CD14-positive monocyte (primary cell): ENCODE measurements around the gene URB1. TPM values are rescaled to one million over a fixed set of nuclear protein-coding genes. Genes with fewer than 3 reads are reported as not detected.

Experiments used
- DNase-seq, 3 donors: peaks; one replicate each; pipeline ENCODE4 v3.0.0-alpha.2; 2011 to 2022
- H2AFZ ChIP-seq: 2 replicates; pipeline ENCODE4 v1.6.0; 2012; ENCODE audit warnings: mild to moderate bottlenecking, low read depth, low read length, inconsistent platforms; ENCODE audit not compliant: insufficient read depth, poor library complexity, severe bottlenecking
- H3K27ac ChIP-seq, 2 donors: 1 replicate in 1 of 2; 2 replicates in 1 of 2; pipeline ENCODE4 v1.5.1; 2012 to 2013; ENCODE audit warnings: low read length in 2 of 2, control low read depth in 1 of 2, inconsistent platforms in 1 of 2, low read depth in 1 of 2, mild to moderate bottlenecking in 1 of 2
- H3K27me3 ChIP-seq, 2 donors: one replicate each; pipeline versions ENCODE4 v1.6.0 to v1.6.1; 2011 to 2013; ENCODE audit warnings: low read length in 2 of 2; ENCODE audit not compliant: control insufficient read depth in 2 of 2, insufficient read depth in 2 of 2
- H3K36me3 ChIP-seq, 2 donors: replicated peaks in 1 of 2; 1 replicate in 1 of 2; 2 replicates in 1 of 2; pipeline versions ENCODE4 v1.5.1 to v1.6.1; 2012 to 2013; ENCODE audit warnings: low read length in 2 of 2, control low read depth in 1 of 2, inconsistent platforms in 1 of 2, mild to moderate bottlenecking in 1 of 2; ENCODE audit not compliant: insufficient read depth in 2 of 2, control insufficient read depth in 1 of 2
- H3K4me1 ChIP-seq, 2 donors: 1 replicate in 1 of 2; 2 replicates in 1 of 2; pipeline versions ENCODE4 v1.5.1 to v1.6.1; 2012 to 2013; ENCODE audit warnings: low read length in 2 of 2, control low read depth in 1 of 2, inconsistent platforms in 1 of 2, mild to moderate bottlenecking in 1 of 2, moderate library complexity in 1 of 2; ENCODE audit not compliant: insufficient read depth in 2 of 2, control insufficient read depth in 1 of 2
- H3K4me2 ChIP-seq: replicated peaks from 2 replicates; pipeline ENCODE3; 2012; ENCODE audit warnings: low read length, moderate library complexity, mild to moderate bottlenecking; ENCODE audit not compliant: poor library complexity, severe bottlenecking; ENCODE audit errors: extremely low read depth
- H3K4me3 ChIP-seq, 3 experiments: fragments of 200-600 bp in 1 of 3; sonication (generic) in 1 of 3; replicated peaks in 1 of 3; 1 replicate in 2 of 3; 2 replicates in 1 of 3; pipeline ENCODE4 v1.5.1; 2011 to 2013; ENCODE audit warnings: low read length in 3 of 3, mild to moderate bottlenecking in 3 of 3, control low read depth in 2 of 3, low read depth in 2 of 3, inconsistent platforms in 1 of 3, moderate library complexity in 1 of 3
- H3K79me2 ChIP-seq: 2 replicates; pipeline ENCODE4 v1.6.0; 2012; ENCODE audit warnings: mild to moderate bottlenecking, control low read depth, inconsistent platforms, low read length, moderate library complexity; ENCODE audit not compliant: insufficient read depth
- H3K9ac ChIP-seq: 2 replicates; pipeline ENCODE4 v1.6.0; 2017; ENCODE audit warnings: low read length, mild to moderate bottlenecking; ENCODE audit not compliant: insufficient read depth, poor library complexity, severe bottlenecking
- H3K9me3 ChIP-seq, 2 donors: replicated peaks in 1 of 2; 1 replicate in 1 of 2; 2 replicates in 1 of 2; pipeline versions ENCODE4 v1.5.1 to v1.6.1; 2012 to 2013; ENCODE audit warnings: low read length in 2 of 2, control low read depth in 1 of 2; ENCODE audit not compliant: control insufficient read depth in 1 of 2, insufficient read depth in 1 of 2
- H4K20me1 ChIP-seq: 2 replicates; pipeline ENCODE4 v1.6.0; 2012; ENCODE audit warnings: mild to moderate bottlenecking, low read length, control low read depth, moderate library complexity; ENCODE audit not compliant: insufficient read depth
- H3K27ac Mint-ChIP-seq, 7 donors: one replicate each; pipeline ENCODE4 v1.8.0; 2020; ENCODE audit warnings: mild to moderate bottlenecking in 7 of 7, mixed read lengths in 7 of 7, moderate library complexity in 6 of 7, inconsistent platforms in 2 of 7
- H3K27me3 Mint-ChIP-seq, 3 donors: one replicate each; pipeline ENCODE4 v1.8.0; 2021 to 2022; ENCODE audit warnings: low read depth in 3 of 3, mild to moderate bottlenecking in 3 of 3, mixed read lengths in 3 of 3, moderate library complexity in 3 of 3, inconsistent platforms in 1 of 3
- H3K36me3 Mint-ChIP-seq, 2 donors: one replicate each; pipeline ENCODE4 v1.8.0; 2020; ENCODE audit warnings: mixed read lengths in 2 of 2, inconsistent platforms in 1 of 2, mild to moderate bottlenecking in 1 of 2
- H3K4me1 Mint-ChIP-seq: one replicate; pipeline ENCODE4 v1.8.0; 2020; ENCODE audit warnings: mild to moderate bottlenecking, mixed read lengths
- H3K4me3 Mint-ChIP-seq, 2 donors: one replicate each; pipeline ENCODE4 v1.8.0; 2020; ENCODE audit warnings: mild to moderate bottlenecking in 2 of 2, mixed read lengths in 2 of 2, moderate library complexity in 1 of 2
- H3K9me3 Mint-ChIP-seq, 7 donors: one replicate each; pipeline ENCODE4 v1.8.0; 2020 to 2022; ENCODE audit warnings: mixed read lengths in 7 of 7, mild to moderate bottlenecking in 6 of 7, moderate library complexity in 6 of 7, inconsistent platforms in 2 of 7
- CTCF ChIP-seq: fragments of 200-600 bp; IDR thresholded peaks from one replicate; pipeline ENCODE4 v1.8.0; 2022; ENCODE audit warnings: antibody characterized with exemption, mild to moderate bottlenecking
- WGBS: methylation state at CpG from one replicate; pipeline ENCODE4 v1.1.5; 2013; ENCODE audit warnings: missing lambda C conversion rate; ENCODE audit not compliant: insufficient coverage; 5-methylcytosine and 5-hydroxymethylcytosine counted together
- intact Hi-C, 2 donors: fragments of 100-400 bp; cut with micrococcal nuclease; formaldehyde crosslinking; loops; one replicate each; pipeline versions ENCODE4 v1.15.0 to v1.15.1; 2023
- polyA plus RNA-seq, 3 donors: library from polyadenylated mRNA; depleted of rRNA in 1 of 3; unstranded in 2 of 3; stranded (reverse) in 1 of 3; fragments of 300-500 nt in 2 of 3; fragments of >200 nt in 1 of 3; fragmentation: Illumina TruSeq in 2 of 3; gene quantifications; 1 replicate in 2 of 3; 2 replicates in 1 of 3; pipeline ENCODE4 v1.2.3, GENCODE V29; 2012 to 2021

URB1 gene
- polyA plus RNA-seq, 3 donors, result 0.25 to 2.4 (median 0.47) TPM

GRCh38 chr21:32387151-32387550 lies 5.7 kb downstream of the URB1 start:
- Mint-ChIP-seq H3K27ac (peak overlapping the region in 1 of 7 donors; percentile 5), H3K36me3 (peaks cover 32 to 40% of the 10 kb centered on the region in 2 donors)
- peaks cover 9% of the 10 kb centered on the region for H4K20me1 ChIP-seq

GRCh38 chr21:32386195-32386870 lies 6.5 kb downstream of the URB1 start:
- H3K36me3 ChIP-seq, result peaks cover 29 to 47% of the 10 kb centered on the region in 2 donors
- no peak overlapping the region for H3K4me2 ChIP-seq
- H3K4me1 ChIP-seq, result no peaks in the 10 kb centered on the region
- H3K27ac ChIP-seq, result no peak overlapping the region
- no peaks in the 10 kb centered on the region for H3K9me3 ChIP-seq
- Mint-ChIP-seq H3K4me3 (no peak overlapping the region), H3K36me3 (peaks cover 40 to 48% of the 10 kb centered on the region in 2 donors), H3K9me3 (no peaks in the 10 kb centered on the region), H3K4me1 (peaks cover 6% of the 10 kb centered on the region), H3K27ac (no peak overlapping the region), H3K27me3 (peaks cover 0 to 2% (median 0%) of the 10 kb centered on the region in 3 donors)
- H4K20me1 ChIP-seq, result peaks cover 9% of the 10 kb centered on the region
- H3K27me3 ChIP-seq, result no peaks in the 10 kb centered on the region
- intact Hi-C loops, result no loop called here
- no peak for TF ChIP-seq CTCF
- H2AFZ ChIP-seq, result no peak overlapping the region
- H3K9ac ChIP-seq, result no peak overlapping the region
- no peak overlapping the region for H3K4me3 ChIP-seq
- no peak for DNase-seq
- H3K79me2 ChIP-seq, result peaks cover 38% of the 10 kb centered on the region
- WGBS, result no CpG with 5 or more reads among the region's 6 CpGs

More at GRCh38 chr21:32387151-32387550, 5.7 kb downstream of the URB1 start:
- DNase-seq, result no peak
- TF ChIP-seq CTCF, result no peak
- peaks cover 0 to 2% (median 0%) of the 10 kb centered on the region in 3 donors for H3K27me3 Mint-ChIP-seq
- Histone ChIP-seq H3K9me3 (no peaks in the 10 kb centered on the region), H2AFZ (no peak overlapping the region), H3K27ac (no peak overlapping the region), H3K9ac (no peak overlapping the region), H3K4me1 (peaks cover 6 to 7% of the 10 kb centered on the region in 2 donors), H3K4me3 (no peak overlapping the region), H3K79me2 (peaks cover 46% of the 10 kb centered on the region), H3K27me3 (no peaks in the 10 kb centered on the region), H3K36me3 (peaks cover 25 to 39% of the 10 kb centered on the region in 2 donors), H3K4me2 (no peak overlapping the region)
- H3K4me1 Mint-ChIP-seq, result peaks cover 14% of the 10 kb centered on the region
- intact Hi-C loops, result no loop called here
- no peaks in the 10 kb centered on the region for H3K9me3 Mint-ChIP-seq
- WGBS, result 95% methylated on average over 3 of the region's 8 CpGs
- no peak overlapping the region for H3K4me3 Mint-ChIP-seq
